HCT116 (cell line): ENCODE results near the gene SEC11C. TPM values are rescaled to one million over a fixed set of nuclear protein-coding genes. Genes with fewer than 3 reads are reported as not detected.

Experiments used
- ATAC-seq: fragments of 200-7000 bp; cut with Tn5 transposase; 2 replicates; pipeline ENCODE4 v1.9.1; 2020; ENCODE audit warnings: mild to moderate bottlenecking, moderate library complexity
- BruUV-seq: library from RNA; stranded (reverse); fragments of 400-500 nt; replicated peaks from 2 replicates; lab custom pipeline; 2021; lab: Mats Ljungman, UMichigan
- CTCF ChIA-PET: fragments of 300-600 bp; sonication (Branson Sonifier 250); formaldehyde crosslinking; loops from one replicate; lab custom pipeline; 2021; ENCODE audit warnings: antibody characterized with exemption; lab: Charles Lee
- POLR2A ChIA-PET: fragments of 300-600, 350-600 bp; sonication (Branson Sonifier 250); formaldehyde crosslinking; loops from one replicate; lab custom pipeline; 2021; ENCODE audit warnings: antibody characterized with exemption; lab: Charles Lee
- RAD21 ChIA-PET, 2 experiments: fragments of 300-600 bp; sonication (Branson Sonifier 250); formaldehyde crosslinking; loops; one replicate each; lab custom pipeline; 2023; ENCODE audit warnings: low total read pairs in 2 of 2; ENCODE audit not compliant: uncharacterized antibody in 2 of 2, unreplicated experiment in 2 of 2, low non-redundant PET in 1 of 2; lab: Charles Lee
- DNase-seq: peaks from one replicate; pipeline ENCODE4 v3.0.0-alpha.2; 2010; ENCODE audit warnings: low read depth, low spot score
- H2AFZ ChIP-seq: fragments of 200-600 bp; shearing (Covaris generic), sonication (generic); 2 replicates; pipeline ENCODE4 v1.6.1; 2017; ENCODE audit warnings: low read depth, mixed run types, mixed read lengths, antibody characterized with exemption, low read length; ENCODE audit not compliant: poor library complexity, severe bottlenecking
- H3K27ac ChIP-seq: 2 replicates; pipeline ENCODE4 v1.5.1; 2012; ENCODE audit warnings: low read depth, low read length
- H3K27me3 ChIP-seq: fragments of 200-600 bp; sonication (generic); 2 replicates; pipeline ENCODE4 v1.6.1; 2016; ENCODE audit warnings: mixed run types, low read length, mixed read lengths; ENCODE audit not compliant: insufficient read depth
- H3K36me3 ChIP-seq, 2 experiments: fragments of 200-500 bp in 1 of 2; fragments of 200-600 bp in 1 of 2; sonication (Bioruptor generic) in 1 of 2; sonication (generic) in 1 of 2; 2 replicates each; pipeline versions ENCODE4 v1.5.1 to v1.6.1; 2014 to 2016; ENCODE audit warnings: low read length in 2 of 2, inconsistent platforms in 1 of 2, mixed read lengths in 1 of 2, mixed run types in 1 of 2; ENCODE audit not compliant: insufficient read depth in 2 of 2, control insufficient read depth in 1 of 2
- H3K4me1 ChIP-seq, 2 experiments: fragments of 200-600 bp in 1 of 2; sonication (generic) in 1 of 2; 2 replicates each; pipeline versions ENCODE4 v1.5.1 to v1.6.1; 2012 to 2017; ENCODE audit warnings: low read length in 2 of 2, inconsistent platforms in 1 of 2, mild to moderate bottlenecking in 1 of 2, mixed read lengths in 1 of 2, mixed run types in 1 of 2, moderate library complexity in 1 of 2; ENCODE audit not compliant: insufficient read depth in 2 of 2, control insufficient read depth in 1 of 2
- H3K4me2 ChIP-seq: fragments of 200-600 bp; sonication (generic); 2 replicates; pipeline ENCODE4 v1.6.1; 2017; ENCODE audit warnings: mixed run types, low read length, mixed read lengths
- H3K4me3 ChIP-seq, 2 experiments: fragments of 200-600 bp in 1 of 2; sonication (generic) in 1 of 2; replicated peaks in 1 of 2; 2 replicates each; pipeline ENCODE4 v1.5.1; 2011 to 2016; ENCODE audit warnings: low read length in 2 of 2, control low read depth in 1 of 2, low read depth in 1 of 2, mild to moderate bottlenecking in 1 of 2, mixed read lengths in 1 of 2, mixed run types in 1 of 2
- H3K79me2 ChIP-seq: fragments of 200-600 bp; sonication (generic); 2 replicates; pipeline ENCODE4 v1.6.1; 2017; ENCODE audit warnings: mild to moderate bottlenecking, mixed run types, low read length, moderate library complexity, mixed read lengths; ENCODE audit not compliant: insufficient read depth
- H3K9ac ChIP-seq: fragments of 200-600 bp; sonication (generic); 2 replicates; pipeline ENCODE4 v1.6.1; 2016; ENCODE audit warnings: low read length, mixed read lengths
- H3K9me2 ChIP-seq: fragments of 200-600 bp; sonication (generic), shearing (Covaris generic); 2 replicates; pipeline ENCODE4 v1.6.1; 2017; ENCODE audit warnings: mixed run types, mild to moderate bottlenecking, moderate library complexity; ENCODE audit not compliant: insufficient read depth
- H3K9me3 ChIP-seq, 2 experiments: fragments of 200-500 bp in 1 of 2; fragments of 200-600 bp in 1 of 2; sonication (Bioruptor generic) in 1 of 2; sonication (generic) in 1 of 2; 2 replicates each; pipeline ENCODE4 v1.6.1; 2014 to 2017; ENCODE audit warnings: low read length in 2 of 2, mixed read lengths in 2 of 2, inconsistent platforms in 1 of 2, low read depth in 1 of 2, mild to moderate bottlenecking in 1 of 2, mixed run types in 1 of 2, moderate library complexity in 1 of 2; ENCODE audit not compliant: control insufficient read depth in 1 of 2, insufficient read depth in 1 of 2
- H4K20me1 ChIP-seq: fragments of 200-600 bp; sonication (generic), shearing (Covaris generic); 2 replicates; pipeline ENCODE4 v1.6.1; 2017; ENCODE audit warnings: mixed run types, mild to moderate bottlenecking, moderate library complexity; ENCODE audit not compliant: insufficient read depth
- CBX3 ChIP-seq: IDR thresholded peaks from 2 replicates; pipeline ENCODE4 v1.6.1; 2012; ENCODE audit warnings: low read depth
- CEBPB ChIP-seq: IDR thresholded peaks from 2 replicates; pipeline ENCODE4 v1.6.1; 2012; ENCODE audit warnings: low read depth
- EGR1 ChIP-seq: IDR thresholded peaks from 2 replicates; pipeline ENCODE4 v1.6.1; 2012; ENCODE audit warnings: low read depth
- ELF1 ChIP-seq: IDR thresholded peaks from 2 replicates; pipeline ENCODE4 v1.6.1; 2012; ENCODE audit warnings: low read depth, borderline replicate concordance
- EZH2 ChIP-seq: fragments of 200-600 bp; sonication (generic); IDR thresholded peaks from 2 replicates; pipeline ENCODE4 v1.6.1; 2017; ENCODE audit warnings: antibody characterized with exemption, mixed run types
- EZH2phosphoT487 ChIP-seq: fragments of 200-600 bp; IDR thresholded peaks from 2 replicates; pipeline ENCODE4 v1.6.1; 2018; ENCODE audit warnings: antibody characterized with exemption, borderline replicate concordance
- POLR2A ChIP-seq: IDR thresholded peaks from 2 replicates; pipeline ENCODE4 v1.7.0; 2011; ENCODE audit warnings: borderline replicate concordance; ENCODE audit not compliant: insufficient read depth, insufficient read length; ENCODE audit errors: extremely low read depth
- POLR2AphosphoS5 ChIP-seq: IDR thresholded peaks from 2 replicates; pipeline ENCODE4 v1.6.1; 2011; ENCODE audit warnings: mild to moderate bottlenecking, low read depth, low read length, moderate library complexity
- SIN3A ChIP-seq: IDR thresholded peaks from 2 replicates; pipeline ENCODE4 v1.6.1; 2012; ENCODE audit warnings: low read depth
- SP1 ChIP-seq: IDR thresholded peaks from 2 replicates; pipeline ENCODE4 v1.6.1; 2012; ENCODE audit warnings: low read depth
- SRF ChIP-seq: IDR thresholded peaks from 2 replicates; pipeline ENCODE4 v1.6.1; 2012; ENCODE audit warnings: low read depth
- YY1 ChIP-seq: IDR thresholded peaks from 2 replicates; pipeline ENCODE4 v1.6.1; 2011; ENCODE audit warnings: low read length, low read depth, moderate library complexity, mild to moderate bottlenecking; ENCODE audit not compliant: insufficient replicate concordance; ENCODE audit errors: extremely low read depth
- ZFX ChIP-seq: fragments of 450-650 bp; IDR thresholded peaks from 2 replicates; pipeline ENCODE4 v1.6.1; 2017
- ZNF274 ChIP-seq: fragments of 200-500 bp; sonication (Bioruptor generic); IDR thresholded peaks from 2 replicates; pipeline ENCODE4 v1.6.1; 2014; ENCODE audit warnings: mild to moderate bottlenecking, low read depth, low read length, inconsistent platforms
- intact Hi-C: fragments of 100-400 bp; cut with micrococcal nuclease; formaldehyde crosslinking; loops from 2 replicates; pipeline ENCODE4 v1.10.0; 2022
- total RNA-seq: library from RNA; stranded (reverse); gene quantifications from one replicate; pipeline ENCODE4 v1.2.1, GENCODE V29; 2021; ENCODE audit not compliant: unreplicated experiment
- TF ChIP-seq, protein P1 (sequence below): IDR thresholded peaks from 2 replicates; pipeline ENCODE4 v1.6.1; 2012
- TF ChIP-seq, protein P2 (sequence below): IDR thresholded peaks from 2 replicates; pipeline ENCODE4 v1.6.1; 2011; ENCODE audit warnings: mild to moderate bottlenecking, low read length, moderate library complexity; ENCODE audit not compliant: insufficient replicate concordance; ENCODE audit errors: extremely low read depth
- TF ChIP-seq, protein P3 (sequence below), 3 experiments: fragments of 200-600 bp in 1 of 3; sonication (generic) in 1 of 3; IDR thresholded peaks in 2 of 3; conservative IDR thresholded peaks in 1 of 3; 2 replicates each; pipeline ENCODE4 v1.5.1; 2012 to 2017; ENCODE audit warnings: low read depth in 2 of 3, low read length in 2 of 3, antibody characterized with exemption in 1 of 3, borderline replicate concordance in 1 of 3, control low read depth in 1 of 3, mild to moderate bottlenecking in 1 of 3, mixed read lengths in 1 of 3, mixed run types in 1 of 3, moderate library complexity in 1 of 3; ENCODE audit not compliant: insufficient read depth in 1 of 3

Gene SEC11C
- total RNA-seq, 1 experiment from 2014 or later = 42.2 TPM

DNA sequence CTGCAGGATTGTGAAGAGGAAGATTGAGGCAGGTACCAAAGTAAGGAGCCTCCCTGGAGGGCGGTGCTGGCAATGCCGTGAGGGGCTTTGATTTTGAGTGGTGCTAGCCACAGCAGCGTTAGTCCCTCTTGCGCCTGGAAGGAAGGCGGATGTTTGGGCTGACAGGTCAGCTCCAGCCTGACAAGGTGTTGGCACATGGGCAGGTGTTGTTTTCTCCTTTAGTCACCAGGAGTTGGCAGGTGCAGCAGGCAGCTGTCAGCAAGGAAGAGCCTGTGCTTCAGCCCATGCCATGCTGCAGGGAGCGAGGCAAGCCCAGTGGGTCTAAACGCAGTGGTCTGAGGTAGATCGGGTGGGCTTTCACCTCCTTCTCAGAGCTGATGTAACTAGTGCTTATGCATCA is 8.5 kb downstream of the SEC11C start:
- no peaks in the 10 kb centered on the region for H4K20me1 ChIP-seq
- intact Hi-C loops = no loop called here
- H3K4me2 ChIP-seq = no peak overlapping the region
- no peak for DNase-seq
- no peaks in the 10 kb centered on the region for H3K4me1 ChIP-seq
- CTCF ChIA-PET = no interaction called here
- no peak overlapping the region for H3K9ac ChIP-seq
- H3K9me3 ChIP-seq = no peaks in the 10 kb centered on the region
- peaks cover 9% of the 10 kb centered on the region; the same call in 1 of the 2 replicates for H3K79me2 ChIP-seq
- H3K9me2 ChIP-seq = no peaks in the 10 kb centered on the region
- RAD21 ChIA-PET = no interaction called here
- BruUV-seq = no TSS peak
- no peaks in the 10 kb centered on the region; a peak in 2 of 4 replicates for H3K36me3 ChIP-seq
- TF ChIP-seq CEBPB (no peak), YY1 (no peak), EZH2 (no peak), ZFX (no peak), CBX3 (no peak), POLR2A (no peak)
- TF ChIP-seq, protein P1, sequence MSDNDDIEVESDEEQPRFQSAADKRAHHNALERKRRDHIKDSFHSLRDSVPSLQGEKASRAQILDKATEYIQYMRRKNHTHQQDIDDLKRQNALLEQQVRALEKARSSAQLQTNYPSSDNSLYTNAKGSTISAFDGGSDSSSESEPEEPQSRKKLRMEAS = no peak
- no peaks in the 10 kb centered on the region for H3K27me3 ChIP-seq
- H2AFZ ChIP-seq = no peak overlapping the region
- POLR2A ChIA-PET = no interaction called here
- no peak for ATAC-seq
- no peak overlapping the region for H3K27ac ChIP-seq
- H3K4me3 ChIP-seq = no peak overlapping the region

DNA sequence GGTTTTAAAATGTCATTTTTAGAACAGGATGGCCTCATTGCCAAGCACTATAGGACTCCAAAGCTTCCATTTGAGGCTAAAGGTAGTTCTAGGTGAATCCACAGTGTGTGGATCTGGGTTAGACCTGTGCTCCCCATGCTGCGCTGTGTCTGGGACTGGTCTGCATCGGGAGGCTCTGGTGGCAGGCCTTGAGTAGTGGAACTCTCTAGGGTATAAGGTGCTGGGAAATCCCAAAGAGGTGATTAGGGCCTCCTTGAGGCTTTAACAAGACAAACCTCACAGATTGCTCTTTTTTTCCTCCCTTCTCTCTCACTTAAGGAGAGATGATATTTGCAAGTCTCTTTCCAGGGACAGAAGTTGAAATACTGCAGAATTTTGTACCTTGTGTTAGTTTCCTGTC is 9.3 kb downstream of the SEC11C start:
- ChIA-PET RAD21 (no interaction called here), POLR2A (no interaction called here), CTCF (no interaction called here)
- Histone ChIP-seq H3K9ac (no peak overlapping the region), H3K36me3 (no peaks in the 10 kb centered on the region; a peak in 2 of 4 replicates), H3K9me2 (no peaks in the 10 kb centered on the region), H4K20me1 (no peaks in the 10 kb centered on the region), H3K79me2 (peaks cover 6% of the 10 kb centered on the region; the same call in 1 of the 2 replicates), H3K4me2 (no peak overlapping the region), H3K4me3 (no peak overlapping the region), H2AFZ (no peak overlapping the region), H3K27ac (no peak overlapping the region), H3K4me1 (no peaks in the 10 kb centered on the region), H3K27me3 (no peaks in the 10 kb centered on the region), H3K9me3 (no peaks in the 10 kb centered on the region)
- intact Hi-C loops = no loop called here
- no peak for ATAC-seq
- BruUV-seq = no TSS peak
- no peak for DNase-seq
- TF ChIP-seq EZH2phosphoT487 (no peak), EGR1 (no peak), POLR2A (no peak), SIN3A (no peak), SRF (no peak), SP1 (no peak), ZNF274 (no peak), ELF1 (no peak), CEBPB (no peak), POLR2AphosphoS5 (no peak), CBX3 (no peak), EZH2 (no peak)
- TF ChIP-seq, protein P1 = no peak
- TF ChIP-seq, protein P2, sequence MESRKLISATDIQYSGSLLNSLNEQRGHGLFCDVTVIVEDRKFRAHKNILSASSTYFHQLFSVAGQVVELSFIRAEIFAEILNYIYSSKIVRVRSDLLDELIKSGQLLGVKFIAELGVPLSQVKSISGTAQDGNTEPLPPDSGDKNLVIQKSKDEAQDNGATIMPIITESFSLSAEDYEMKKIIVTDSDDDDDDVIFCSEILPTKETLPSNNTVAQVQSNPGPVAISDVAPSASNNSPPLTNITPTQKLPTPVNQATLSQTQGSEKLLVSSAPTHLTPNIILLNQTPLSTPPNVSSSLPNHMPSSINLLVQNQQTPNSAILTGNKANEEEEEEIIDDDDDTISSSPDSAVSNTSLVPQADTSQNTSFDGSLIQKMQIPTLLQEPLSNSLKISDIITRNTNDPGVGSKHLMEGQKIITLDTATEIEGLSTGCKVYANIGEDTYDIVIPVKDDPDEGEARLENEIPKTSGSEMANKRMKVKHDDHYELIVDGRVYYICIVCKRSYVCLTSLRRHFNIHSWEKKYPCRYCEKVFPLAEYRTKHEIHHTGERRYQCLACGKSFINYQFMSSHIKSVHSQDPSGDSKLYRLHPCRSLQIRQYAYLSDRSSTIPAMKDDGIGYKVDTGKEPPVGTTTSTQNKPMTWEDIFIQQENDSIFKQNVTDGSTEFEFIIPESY = no peak
- TF ChIP-seq, protein P3, sequence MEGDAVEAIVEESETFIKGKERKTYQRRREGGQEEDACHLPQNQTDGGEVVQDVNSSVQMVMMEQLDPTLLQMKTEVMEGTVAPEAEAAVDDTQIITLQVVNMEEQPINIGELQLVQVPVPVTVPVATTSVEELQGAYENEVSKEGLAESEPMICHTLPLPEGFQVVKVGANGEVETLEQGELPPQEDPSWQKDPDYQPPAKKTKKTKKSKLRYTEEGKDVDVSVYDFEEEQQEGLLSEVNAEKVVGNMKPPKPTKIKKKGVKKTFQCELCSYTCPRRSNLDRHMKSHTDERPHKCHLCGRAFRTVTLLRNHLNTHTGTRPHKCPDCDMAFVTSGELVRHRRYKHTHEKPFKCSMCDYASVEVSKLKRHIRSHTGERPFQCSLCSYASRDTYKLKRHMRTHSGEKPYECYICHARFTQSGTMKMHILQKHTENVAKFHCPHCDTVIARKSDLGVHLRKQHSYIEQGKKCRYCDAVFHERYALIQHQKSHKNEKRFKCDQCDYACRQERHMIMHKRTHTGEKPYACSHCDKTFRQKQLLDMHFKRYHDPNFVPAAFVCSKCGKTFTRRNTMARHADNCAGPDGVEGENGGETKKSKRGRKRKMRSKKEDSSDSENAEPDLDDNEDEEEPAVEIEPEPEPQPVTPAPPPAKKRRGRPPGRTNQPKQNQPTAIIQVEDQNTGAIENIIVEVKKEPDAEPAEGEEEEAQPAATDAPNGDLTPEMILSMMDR (IDR thresholded peaks at IDR 0.05 in 2 of 3, conservative IDR thresholded peaks at IDR 0.05 in 1 of 3; ENCODE audit: borderline replicate concordance in 1 of 3, insufficient read depth in 1 of 3, low read depth in 2 of 3, low read length in 2 of 3) = no peak
